HG02840 (cell line): ENCODE data around the gene SETD7.
A peak's percentile ranks its signal among the peaks of the same experiment; 100 is the strongest.
"Not testable (repeated sequence)": the region's sequence is repeated elsewhere in the genome, so short reads cannot be mapped to it uniquely, and the experiment has no call there.

ENCODE experiments used
- ATAC-seq: cut with Tn5 transposase; IDR thresholded peaks from one replicate; pipeline ENCODE4 v1.9.1; 2021; ENCODE audit warnings: mild to moderate bottlenecking, moderate library complexity, moderate number of reproducible peaks; ENCODE audit not compliant: unreplicated experiment, low FRiP score

Gene SETD7

GRCh38 chr4:139470997-139471665, 84.9 kb downstream of the SETD7 start:
- ATAC-seq = no peak

DNA sequence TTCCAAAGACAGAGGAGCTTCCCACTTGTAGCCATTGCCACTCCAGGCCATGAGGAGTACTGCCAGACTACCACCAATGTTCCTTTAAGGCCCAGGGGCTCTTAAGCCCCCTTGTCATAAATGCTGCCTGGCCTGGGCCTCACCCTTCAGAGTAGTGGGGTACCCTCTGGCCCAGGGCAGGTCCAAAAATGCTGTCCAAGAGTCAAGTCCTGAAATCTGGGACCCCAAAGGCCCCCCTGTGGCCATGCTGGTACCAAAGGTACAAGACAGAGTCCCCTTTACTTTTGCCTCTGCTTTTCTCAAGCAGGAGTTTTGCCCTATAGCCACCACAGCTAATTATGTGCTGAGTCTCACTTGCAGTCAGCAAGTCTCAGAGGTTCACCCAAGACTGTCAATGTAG, 85.7 kb downstream of the SETD7 start:
- no peak for ATAC-seq

DNA sequence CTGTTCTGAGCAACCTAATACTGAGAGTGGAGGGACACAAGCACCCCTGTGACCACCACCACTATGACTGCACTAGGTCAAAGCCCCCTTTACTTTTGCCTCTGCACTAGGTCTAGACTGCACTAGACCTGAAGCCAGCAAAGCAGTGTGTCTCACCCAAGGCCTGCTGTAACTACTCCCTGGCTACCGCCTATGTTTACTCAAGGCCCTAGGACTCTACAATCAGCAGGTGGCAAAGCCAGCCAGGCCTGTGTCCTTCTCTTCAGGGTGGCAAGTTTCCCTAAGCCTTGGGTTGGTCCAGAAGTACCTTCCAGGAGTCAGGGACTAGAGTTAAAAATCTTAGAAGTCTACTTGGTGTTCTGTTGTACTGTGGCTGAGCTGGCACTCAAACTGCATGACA, 86.2 kb downstream of the SETD7 start:
- ATAC-seq = no peak

DNA sequence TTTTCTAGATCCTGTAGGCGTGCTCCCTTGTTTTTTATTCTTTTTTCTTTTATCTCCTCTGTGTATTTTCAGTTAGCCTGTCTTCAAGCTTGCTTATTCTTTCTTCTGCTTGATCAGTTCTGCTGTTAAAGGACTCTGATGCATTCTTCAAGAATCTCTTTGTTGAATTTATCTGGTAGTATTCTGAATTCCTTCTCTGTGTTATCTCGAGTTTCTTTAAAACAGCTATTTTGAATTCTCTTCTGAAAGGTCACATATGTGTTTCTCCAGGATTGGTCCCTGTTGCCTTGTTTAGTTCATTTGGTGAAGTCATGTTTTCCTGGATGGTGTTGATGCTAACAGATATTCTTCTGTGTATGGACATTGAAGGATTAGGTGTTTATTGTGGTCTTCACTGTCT, 86.8 kb downstream of the SETD7 start:
- ATAC-seq = no peak

DNA sequence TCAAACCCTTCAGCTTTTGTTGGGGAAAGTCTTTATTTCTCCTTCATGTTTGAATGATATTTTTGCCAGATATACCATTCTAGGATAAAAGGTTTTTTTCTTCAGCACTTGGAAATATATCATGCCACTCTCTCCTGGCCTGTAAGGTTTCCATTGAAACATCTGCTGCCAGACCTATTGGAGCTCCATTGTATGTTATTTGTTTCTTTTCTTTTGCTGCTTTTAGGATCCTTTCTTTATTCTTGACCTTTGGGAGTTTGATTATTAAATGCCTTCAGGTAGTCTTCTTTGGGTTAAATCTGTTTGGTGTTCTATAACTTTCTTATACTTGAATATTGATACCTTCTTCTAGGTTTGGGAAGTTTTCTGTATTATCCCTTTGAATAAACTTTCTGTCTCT, 87.3 kb downstream of the SETD7 start:
- ATAC-seq = not testable (repeated sequence)

GRCh38 chr4:139465922-139466321, 90.1 kb downstream of the SETD7 start:
- ATAC-seq = no peak

DNA sequence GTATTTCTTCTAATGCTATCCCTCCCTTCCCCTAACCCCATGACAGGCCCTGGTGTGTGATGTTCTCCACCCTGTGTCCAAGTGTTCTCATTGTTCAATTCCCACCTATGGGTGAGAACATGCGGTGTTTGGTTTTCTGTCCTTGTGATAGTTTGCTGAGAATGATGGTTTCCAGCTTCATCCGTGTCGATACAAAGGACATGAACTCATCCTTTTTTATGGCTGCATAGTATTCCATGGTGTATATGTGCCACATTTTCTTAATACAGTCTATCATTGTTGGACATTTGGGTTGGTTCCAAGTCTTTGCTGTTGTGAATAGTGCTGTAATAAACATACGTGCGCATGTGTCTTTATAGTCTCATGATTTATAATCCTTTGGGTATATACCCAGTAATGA, 91.5 kb downstream of the SETD7 start:
- not testable (repeated sequence) for ATAC-seq

DNA sequence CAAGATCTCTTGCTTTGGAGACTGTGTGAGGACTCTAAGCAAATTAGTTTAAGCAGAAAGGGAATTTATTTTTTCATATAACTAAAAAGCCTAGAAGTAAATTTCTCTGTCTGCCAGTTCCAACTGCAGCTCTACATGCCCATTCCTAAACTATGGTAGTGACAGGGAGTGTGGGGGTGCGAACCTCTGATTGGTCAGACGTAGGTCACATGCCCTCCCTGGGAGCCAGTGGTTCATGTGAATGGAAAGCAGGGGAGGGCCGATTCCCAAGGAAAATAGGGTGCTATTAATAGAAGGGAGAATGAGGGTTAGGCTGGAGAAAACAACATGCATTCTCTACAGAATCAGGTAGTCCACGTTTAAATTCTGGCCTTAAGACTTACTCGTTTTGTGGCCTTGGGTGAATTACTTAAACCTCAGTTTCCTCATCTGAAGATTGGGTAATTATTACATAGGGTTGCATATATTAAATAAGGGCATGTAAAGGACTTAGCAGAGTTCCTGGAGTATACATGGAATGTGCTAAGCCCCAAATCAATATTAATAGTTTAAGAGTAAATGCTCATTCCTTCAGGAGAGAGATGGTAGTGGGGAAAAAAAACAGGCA, 94.9 kb downstream of the SETD7 start:
- no peak for ATAC-seq

DNA sequence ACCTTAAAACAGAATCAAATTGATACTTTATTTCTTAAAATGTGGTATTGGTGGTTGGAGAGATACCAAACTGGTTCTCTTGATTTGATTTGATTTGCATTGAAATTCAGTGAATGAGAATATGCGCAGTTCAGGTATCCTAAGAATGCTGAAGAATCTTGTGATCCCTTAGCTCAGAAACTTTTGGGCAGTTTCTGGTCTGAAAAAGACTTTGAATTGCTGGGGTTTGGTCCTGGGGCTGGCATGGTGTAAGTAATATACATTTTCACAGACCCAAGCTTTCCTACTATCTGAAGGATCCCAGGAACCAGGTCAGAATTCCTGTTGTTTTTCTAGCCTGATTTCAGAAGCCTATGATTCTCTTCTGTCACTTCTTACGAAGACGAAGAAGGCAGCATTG, 95.5 kb downstream of the SETD7 start:
- no peak for ATAC-seq

DNA sequence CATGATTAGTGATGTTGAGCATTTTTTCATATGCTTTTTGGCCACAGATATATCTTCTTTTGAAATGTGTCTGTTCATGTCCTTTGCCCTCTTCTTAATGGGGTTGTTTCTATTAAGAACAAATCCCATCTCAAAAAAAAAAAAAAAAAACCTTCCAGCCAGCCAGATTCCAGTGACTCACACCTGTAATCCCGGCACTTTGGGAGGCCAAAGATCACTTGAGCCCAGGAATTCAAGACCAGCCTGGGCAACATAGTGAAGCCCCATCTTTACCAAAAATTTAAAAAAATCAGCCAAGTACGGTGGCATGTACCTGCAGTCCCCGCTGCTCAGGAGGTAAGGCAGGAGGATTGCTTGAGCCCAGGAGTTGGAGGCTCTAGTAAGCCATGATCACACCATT, 97.0 kb downstream of the SETD7 start:
- ATAC-seq = no peak

GRCh38 chr4:139458543-139458942, 97.5 kb downstream of the SETD7 start:
- no peak for ATAC-seq

DNA sequence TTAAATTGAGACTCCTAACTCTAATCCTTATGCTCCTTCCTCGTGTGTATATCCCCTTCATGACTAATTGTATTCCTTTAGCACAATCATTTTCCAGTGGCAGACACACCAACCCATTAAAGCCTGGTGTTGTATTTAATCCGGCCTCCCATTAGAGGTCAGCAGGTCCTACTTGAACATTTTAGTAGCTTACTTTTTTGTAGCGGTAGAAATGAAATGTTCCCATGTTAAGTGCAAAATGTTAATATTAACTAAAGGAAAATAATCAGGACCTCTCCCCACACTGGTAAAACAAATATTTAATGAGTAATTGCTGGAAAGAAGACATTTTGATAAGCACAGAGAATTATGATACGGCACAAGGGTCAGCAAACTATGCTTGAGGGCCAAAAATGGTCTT, 98.7 kb downstream of the SETD7 start:
- no peak for ATAC-seq

DNA sequence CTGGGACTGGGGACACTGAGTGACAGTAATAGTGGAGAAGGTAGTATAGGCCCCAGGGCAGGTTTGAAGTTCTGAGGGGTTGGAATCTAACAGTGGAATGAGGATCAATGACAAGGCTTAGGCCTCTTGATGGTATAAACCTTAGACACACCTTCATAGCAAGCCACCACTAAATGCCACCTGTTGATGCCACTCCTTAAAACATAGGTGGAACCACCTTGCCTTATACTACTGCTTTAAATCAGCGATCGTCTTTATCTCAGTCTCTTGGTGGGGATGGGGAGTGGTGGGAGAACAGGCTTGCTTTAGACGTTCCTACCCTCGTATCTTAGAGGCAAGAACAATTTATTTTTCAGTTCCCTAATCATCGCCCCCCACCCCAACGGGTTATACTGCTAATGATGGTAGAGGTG, 100.9 kb downstream of the SETD7 start:
- ATAC-seq = no peak

GRCh38 chr4:139454111-139455045, 101.6 kb downstream of the SETD7 start, which contains the start of gene RAB33B:
Gene RAB33B (plus strand): TSS chr4:139454121. CDS start chr4:139454196, 75 bp downstream.
- no peak for ATAC-seq

- peak; percentile 94 for ATAC-seq
Measured at GRCh38 chr4:139453371-139454110, 102.5 kb downstream of the SETD7 start.

DNA sequence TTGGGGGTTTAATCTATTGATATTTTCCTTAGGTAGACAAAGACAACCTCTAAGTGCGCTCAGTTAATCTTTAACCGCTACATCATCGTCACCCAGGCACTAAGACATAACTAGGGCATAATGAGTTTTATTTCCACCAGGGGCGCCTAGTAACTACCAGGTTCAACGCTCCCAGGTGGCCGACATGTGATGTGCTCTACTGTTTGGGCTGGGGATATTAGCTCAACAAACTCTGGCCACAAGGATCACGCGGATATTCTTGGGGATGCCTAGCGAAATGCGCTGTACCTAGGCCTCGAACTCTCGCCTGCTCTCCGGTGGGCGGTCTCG, 103.0 kb downstream of the SETD7 start:
- peak; percentile 39 for ATAC-seq

- ATAC-seq = no peak
Measured at GRCh38 chr4:139451997-139452396, 104.0 kb downstream of the SETD7 start.

- no peak for ATAC-seq
Measured at GRCh38 chr4:139450586-139450985, 105.4 kb downstream of the SETD7 start.

GRCh38 chr4:139447078-139447477, 108.9 kb downstream of the SETD7 start:
- ATAC-seq = not testable (repeated sequence)
